ENCODE results near the gene AP1S2.
A peak's percentile ranks its signal among the peaks of the same experiment; 100 is the strongest.

AP1S2 gene

DNA sequence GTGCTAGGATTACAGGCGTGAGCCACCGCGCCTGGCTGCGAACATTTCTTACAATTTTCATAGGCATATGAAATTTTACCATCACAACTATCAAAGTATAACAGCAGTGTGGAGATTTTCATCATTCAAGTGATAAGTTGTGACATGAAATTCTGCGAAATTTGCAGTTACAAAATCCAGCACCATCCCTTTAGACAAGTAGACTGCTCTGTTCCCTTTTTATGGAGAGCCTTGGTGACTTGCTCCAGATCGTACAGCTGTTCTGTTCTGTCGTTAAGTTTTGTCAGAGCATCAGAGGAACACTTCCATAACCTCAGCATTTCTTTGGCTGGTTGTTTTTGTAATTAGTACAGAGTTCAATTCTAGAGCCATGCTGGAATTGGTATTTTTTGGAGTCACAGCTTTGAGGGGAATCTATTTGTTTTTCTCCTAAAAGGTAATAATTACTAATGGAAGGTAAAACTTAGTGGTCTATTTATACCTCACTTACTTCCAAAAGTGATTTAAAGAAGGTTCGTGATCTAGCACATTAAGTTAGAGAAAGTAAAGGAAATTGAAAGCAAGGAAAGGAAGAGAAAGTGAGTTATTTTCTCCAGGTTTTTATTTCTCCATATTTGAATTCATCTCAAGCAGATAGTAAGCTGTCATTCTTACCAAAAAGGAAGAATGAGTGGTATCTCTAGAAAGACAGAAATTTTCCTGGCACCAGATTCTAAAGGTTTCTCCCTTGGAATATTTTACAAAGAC is 42.2 kb downstream of the AP1S2 start:
- DNase-seq (ENCODE audit: low read depth, low spot score) = no peak

DNA sequence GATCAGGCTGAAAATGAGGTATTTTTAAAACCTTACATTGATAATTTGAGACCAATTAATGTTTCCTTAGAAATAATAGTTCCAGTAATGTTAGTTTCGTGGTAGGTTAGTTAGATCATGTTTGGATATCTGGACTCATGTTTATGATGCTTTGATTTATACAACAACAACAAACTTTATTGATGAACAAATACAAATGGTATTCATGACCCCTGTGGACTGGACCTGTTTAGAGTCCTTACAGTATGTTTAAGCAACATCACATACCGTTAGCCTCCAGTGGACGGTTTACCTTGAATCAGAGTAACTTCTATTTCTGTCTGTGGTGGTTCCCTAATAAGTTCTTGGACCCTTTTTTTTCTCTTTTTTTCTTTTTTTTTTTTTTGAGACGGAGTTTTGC is 46.4 kb downstream of the AP1S2 start:
- no peak for DNase-seq (ENCODE audit: low read depth, low spot score)

DNA sequence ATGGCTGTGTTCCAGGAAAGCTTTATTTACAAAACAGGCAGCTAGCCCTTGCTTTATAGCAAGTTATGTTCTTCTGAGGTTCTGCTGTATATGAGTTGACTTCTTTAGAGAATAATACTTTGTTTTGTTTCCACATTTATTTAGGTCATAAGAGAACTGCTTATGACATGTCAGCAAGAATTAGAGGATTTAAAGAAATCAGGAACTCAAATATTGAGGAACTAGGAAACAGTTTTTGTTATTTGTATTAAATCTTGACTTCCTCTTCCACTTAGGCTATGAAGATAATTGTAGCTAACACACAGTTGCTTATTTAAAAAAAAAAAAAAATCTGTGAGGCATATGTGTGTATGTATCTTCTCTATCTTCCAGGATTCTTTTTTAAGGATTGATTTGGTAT is 50.0 kb downstream of the AP1S2 start:
- no peak for DNase-seq (ENCODE audit: low read depth, low spot score)

DNA sequence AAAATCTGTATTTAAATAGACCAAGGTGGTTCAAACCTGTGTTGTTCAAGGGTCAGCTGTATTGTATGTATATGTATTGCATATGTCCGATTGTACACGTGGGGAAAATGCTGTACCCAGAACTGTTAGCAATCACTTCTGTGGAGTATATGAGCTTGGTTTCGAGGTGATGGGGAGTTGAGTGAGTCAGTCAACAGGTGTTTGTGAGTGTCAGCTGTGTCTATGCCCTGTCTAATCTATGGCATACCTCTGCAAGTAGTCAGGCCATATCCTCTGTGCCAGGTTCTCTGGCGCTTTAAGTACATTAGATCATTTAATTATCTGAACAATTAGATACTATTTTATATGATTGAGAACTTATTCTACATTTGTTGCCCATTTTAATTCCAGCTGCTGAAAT is 56.9 kb downstream of the AP1S2 start:
- DNase-seq (ENCODE audit: low read depth, low spot score) = no peak

DNA sequence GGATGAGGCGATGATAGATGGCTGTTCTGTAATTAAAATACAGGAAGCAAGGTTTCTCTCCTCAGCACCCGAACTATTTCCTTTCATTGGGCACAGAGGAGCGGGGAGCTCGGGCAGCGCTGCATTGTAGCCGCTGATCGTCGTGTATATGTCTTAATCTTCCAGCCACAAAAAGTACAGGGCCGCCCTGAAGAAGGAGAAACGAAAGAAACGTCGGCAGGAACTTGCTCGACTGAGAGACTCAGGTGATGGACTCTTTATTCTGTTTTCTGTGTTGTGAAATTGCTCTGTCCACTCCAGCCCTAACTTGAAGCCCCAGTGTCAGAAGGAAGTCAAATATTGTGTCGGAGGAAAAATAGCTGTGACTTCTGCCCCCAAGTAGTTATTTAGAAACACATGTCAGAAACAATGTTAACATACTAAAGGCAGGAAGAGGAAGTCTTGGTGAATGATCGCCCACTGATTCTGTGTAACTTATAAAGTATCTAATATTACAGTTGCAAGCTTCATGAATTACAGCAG is 63.8 kb downstream of the AP1S2 start:
- DNase-seq (ENCODE audit: low read depth, low spot score) = no peak

DNA sequence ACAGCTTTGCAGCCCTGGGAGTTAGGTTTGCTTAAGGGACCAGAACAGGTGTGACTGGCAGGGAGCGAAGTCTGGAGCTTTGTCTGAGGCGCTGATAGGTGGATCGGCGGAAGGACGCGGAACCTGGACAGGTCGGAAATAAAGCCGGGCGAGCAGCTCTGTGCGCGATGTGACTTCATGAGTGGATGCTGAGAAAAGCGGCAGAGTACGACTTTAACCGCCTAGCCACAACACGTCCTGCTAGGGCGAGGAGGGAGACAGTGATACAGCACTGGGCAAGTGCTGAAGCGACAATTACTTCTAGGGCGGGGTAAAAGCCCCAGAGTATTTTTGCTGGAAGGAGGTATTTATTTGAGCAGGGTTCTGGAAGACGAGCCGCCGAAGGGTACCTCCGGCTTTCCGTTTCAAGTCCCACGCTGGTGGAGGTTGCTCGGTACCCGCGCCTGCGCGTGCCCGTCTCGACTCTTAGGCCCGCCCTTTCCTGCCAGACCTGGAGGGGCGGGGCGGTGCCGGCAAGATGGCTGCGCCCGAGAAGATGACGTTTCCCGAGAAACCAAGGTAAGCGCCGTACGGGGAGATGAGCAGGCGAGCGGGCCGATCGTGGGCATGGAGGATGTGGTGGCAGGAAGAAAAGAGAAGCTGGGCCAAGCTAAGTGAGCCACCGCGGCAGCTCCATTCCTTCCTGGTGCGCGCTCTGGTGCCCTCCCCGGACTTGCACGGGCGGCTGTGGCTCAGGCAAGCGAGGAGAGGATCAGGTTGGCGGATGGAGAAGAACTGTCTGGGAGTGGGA is 64.4 kb downstream of the AP1S2 start, which contains the start of gene ZRSR2:
Gene ZRSR2 (plus strand): TSS at position 506 of the 790 bp plus-strand sequence. CDS start 12 bp downstream, at position 518.
- peak; percentile 90 for DNase-seq (ENCODE audit: low read depth, low spot score)

DNA sequence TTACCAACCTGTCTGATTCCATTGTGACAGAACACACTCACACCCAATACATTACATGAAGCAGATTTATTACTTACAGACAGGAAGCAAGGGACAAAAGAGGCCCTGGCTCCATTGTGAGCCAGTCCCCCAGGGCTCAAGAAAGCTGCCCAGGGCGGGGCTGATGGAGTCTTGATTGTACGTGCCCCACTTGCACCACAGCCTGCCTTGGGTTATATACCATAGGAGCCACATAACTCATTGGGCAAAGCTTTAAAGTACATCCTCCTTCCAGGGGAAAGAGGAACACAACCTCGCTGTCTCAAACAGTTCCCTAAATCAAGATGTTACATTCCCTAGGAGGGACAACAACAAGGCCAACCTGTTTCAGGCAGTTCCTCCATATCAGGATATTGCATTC is 67.7 kb downstream of the AP1S2 start:
- peak; percentile 32 for DNase-seq (ENCODE audit: low read depth, low spot score)

DNA sequence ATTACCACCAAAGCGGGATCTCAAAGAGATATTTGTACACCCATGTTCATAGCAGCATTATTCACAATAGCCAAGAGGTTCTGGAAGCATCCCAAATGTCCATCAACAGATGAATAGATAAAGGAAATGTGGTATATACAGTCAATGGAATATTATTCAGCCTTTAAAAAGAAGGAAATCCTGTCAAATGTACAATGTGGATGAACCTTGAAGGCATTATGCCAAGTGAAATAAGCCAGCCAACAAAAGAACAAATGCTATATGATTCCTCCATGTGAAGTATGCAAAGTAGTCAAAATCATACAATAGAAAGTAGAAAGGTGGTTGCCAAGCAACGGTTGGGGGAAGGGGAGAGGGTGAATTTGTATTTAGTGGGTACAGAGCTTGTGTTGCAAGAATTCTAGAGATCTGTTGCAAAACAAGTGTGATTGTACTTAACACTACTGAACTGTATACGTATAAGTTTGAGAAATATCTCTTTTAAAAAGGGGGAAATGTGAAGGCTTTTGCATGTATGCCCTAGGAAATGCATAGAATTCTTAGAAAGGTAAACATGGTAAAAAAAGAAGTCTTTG is 69.3 kb downstream of the AP1S2 start:
- DNase-seq (ENCODE audit: low read depth, low spot score) = no peak

DNA sequence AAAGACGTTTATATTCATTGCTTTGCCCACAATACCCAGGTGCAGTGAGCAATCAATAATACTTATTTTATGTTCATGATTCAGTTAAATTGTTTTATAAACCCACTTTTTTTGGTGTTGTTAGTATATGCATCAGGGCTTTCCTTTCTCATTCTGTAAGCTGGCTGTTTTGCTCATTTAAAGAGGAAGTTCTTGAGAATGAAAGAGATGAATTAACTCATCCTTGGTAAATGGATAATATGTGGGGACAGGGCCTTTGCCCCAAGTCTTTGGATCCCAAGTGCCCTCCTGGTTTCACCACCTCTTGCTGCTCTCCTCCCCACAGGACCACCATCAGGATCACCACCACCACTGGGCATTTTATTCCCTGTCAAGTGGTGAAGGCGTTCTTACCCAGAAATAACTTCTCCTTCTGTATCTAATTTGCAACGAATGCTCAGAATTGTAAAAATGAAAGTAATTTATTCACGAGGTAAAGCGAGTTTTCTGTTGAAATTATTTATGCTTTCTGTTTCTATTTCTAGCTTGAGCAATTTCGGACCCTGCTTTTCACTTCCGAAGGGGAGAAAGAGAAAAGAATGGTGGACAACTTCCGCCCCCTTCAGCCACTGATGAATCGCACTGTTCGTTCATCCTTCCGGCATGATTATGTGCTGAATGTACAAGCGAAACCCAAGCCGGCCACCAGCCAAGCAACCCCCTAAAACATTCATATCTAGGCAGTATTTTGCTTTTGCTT is 72.5 kb downstream of the AP1S2 start:
- no peak for DNase-seq (ENCODE audit: low read depth, low spot score)
